GM21723 (cell line): ENCODE measurements around the gene TFIP11.

Experiments
- ATAC-seq: cut with Tn5 transposase; IDR thresholded peaks from one replicate; pipeline ENCODE4 v1.9.1; 2021; ENCODE audit warnings: mild to moderate bottlenecking, moderate library complexity; ENCODE audit not compliant: unreplicated experiment

The TFIP11 gene

DNA sequence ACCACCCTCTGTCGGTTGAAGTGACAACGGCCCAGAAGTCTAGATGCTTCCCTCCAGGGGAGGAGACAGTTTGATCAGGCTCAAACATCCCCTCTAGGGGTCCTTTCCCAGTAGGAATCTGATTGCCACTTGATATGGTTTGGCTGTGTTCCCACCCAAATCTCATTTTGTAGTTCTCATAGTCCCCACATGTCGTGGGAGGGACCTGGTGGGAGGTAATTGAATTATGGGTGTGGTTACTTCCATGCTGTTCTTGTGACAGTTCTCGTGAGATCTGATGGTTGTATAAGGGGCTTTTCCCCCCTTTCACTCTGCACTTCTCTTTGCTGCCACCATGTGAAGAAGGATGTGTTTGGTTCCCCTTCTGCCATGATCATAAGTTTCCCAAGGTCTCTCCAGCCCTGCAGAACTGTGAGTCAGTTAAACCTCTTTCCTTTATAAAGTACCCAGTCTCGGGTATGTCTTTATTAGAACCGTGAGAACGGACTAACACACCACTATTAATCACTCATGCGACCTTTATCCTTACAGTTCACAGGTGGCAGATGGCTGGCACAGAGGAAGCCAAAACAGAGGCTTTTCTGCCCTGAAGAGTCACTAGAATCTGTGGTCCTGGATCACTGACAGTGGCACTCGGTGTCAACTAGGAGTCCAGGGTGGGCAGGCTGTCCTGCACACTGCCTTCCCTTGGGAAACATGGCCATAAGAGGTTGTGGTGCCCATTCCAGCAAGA, 61.7 kb downstream of the TFIP11 start:
- ATAC-seq = no peak

DNA sequence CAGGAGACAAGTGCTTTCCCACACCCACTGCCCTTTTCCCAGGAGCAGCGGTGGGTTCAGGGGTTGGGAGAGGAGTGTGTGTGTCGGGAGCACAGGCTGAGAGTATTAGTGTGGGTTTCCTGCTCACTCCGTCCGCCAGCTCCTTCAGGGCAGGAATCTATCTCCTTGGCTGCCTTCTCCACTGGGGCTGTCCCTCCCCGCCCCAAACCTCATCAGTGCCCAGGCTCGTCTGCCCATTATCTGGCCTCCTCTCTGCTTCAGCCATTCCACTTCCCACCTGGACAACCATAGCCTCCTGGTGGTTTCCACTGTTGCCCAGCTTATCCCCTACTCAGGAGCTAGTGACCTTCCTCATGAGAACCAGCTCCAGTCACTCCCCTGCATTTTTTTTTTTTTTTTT, 63.3 kb downstream of the TFIP11 start:
- no peak for ATAC-seq

DNA sequence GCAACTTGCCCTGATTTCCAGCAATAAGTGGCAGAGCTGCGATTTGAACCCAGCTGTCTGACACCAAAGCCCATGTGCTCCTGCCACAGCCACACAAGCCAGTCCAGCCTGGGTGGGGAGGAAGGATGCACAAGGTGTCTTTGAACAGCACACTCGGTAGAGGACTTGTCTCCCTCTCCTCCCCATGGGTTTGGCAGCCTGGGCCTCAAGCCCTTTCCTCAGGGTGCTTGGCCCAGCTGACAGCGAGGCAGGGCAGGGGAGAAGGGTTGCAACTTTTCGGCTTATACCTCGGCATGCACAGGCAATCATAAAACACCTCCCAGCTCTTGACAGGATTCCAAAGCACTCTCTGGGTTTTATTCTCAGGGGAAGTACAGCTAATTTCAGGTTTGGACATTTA, 63.9 kb downstream of the TFIP11 start:
- no peak for ATAC-seq

DNA sequence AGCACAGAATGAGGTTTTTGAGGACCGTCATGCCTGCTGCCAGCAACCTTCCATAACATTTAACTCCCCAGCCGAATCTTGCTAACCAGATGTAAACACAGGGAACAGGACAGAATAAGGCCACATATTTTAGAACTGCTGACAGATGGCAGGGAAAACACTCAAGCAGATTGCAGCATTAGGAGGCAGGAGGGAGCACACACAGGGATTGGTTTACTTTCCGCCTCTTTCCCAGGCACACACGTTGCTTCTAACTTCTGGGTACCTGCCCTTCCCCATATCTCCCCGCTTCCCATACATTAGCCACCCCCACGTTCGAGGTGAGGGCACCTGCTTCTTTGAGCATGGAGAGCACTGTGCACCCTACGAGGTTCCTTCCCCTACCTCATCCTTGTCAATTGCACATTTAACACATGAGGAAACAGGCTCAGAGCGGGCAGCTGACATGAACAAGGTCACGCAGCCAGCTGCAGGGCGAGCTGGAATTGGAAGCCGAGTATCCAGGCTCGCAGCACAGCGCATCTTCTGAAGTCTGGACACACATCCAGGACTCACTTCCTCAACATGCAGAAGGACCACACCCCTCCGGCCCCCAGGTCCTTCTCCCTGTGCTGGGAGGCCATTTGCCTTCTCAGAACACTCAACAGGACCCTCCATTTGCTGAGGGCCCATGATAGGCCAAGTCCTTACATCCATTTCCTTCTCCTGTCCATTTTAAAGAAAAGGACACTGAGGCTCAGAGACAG, 64.5 kb downstream of the TFIP11 start:
- no peak for ATAC-seq

DNA sequence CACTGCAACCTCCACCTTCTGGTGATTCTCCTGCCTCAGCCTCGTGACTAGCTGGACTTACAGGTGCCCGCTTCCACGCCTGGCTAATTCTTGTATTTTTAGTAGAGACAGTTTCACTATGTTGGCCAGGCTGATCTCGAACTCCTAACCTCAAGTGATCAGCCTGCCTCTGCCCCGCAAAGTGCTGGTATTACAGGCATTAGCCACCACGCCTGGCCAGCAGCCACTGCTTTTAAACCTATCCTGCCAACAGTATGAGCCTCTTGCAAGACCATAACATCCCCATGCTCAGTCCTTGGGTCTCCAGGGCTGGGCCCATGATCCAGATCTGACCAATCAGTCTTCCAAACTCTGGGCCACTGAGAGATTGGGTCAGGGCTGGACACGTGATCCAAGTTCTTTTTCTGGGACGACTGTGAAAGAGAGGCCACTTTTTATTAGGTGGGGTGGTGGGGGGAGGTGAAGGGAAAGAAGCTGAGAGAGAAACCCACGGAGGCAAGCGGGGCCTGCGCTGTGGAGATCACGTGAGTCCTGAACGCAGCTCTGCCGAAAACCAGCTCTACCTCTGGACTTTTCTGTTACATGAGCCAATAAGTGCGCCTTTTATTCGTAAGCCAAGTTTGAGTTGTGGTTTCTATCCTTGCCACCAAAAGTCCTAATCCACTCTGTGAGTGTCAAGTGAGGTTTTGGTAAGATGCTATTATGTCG, 65.3 kb downstream of the TFIP11 start:
- ATAC-seq = no peak

DNA sequence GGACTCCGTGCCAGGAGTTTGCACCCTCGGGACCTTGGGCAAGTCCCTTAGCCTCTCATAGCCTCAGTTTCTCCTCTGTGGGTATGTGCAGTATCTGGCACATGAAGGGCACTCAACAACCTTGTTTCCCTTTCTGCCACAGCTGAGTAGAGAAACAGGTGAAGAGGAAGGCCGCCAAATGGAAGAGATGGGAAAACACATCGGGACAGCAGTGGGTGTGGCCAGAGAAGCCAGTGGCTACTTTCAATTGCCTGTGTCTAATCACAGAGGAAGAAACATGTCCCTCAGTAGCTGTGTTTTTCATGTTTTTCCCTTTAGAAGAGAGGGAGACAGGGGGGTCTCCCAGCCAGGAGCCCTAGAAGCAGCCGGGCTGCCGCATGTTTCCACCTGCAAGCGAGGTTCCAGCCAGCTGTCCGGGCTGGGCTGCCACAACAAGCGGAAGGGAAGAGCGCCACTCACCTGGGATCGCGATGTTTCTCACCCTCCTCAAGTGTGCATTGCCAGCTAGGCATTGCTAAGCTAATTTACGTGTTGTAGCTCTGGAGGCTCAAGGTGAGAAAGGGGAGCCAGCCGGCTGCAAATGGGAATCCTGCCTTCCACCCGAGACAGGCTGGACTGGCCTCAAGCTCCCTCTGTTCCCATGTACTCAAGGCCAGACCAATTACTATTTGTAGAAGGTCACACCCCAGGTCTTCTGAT, 66.5 kb downstream of the TFIP11 start:
- ATAC-seq = no peak

DNA sequence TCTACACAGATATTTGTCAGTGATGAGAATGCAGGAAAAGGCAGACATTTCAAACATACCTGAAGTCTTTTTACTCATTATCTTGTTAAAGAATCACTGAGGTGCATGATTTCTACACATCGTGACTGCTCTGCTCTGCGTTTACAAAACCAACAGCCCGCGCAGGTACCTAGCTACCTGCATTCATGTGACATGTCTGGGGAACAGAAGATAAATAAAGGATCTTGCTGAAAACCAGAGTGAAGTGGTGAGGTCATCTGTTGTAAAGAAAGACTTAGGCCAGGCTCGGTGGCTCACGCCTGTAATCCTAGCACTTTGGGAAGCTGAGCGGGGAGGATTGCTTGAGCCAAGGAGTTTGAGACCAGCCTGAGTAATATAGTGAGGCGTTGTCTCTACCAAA, 67.5 kb downstream of the TFIP11 start:
- ATAC-seq = no peak

DNA sequence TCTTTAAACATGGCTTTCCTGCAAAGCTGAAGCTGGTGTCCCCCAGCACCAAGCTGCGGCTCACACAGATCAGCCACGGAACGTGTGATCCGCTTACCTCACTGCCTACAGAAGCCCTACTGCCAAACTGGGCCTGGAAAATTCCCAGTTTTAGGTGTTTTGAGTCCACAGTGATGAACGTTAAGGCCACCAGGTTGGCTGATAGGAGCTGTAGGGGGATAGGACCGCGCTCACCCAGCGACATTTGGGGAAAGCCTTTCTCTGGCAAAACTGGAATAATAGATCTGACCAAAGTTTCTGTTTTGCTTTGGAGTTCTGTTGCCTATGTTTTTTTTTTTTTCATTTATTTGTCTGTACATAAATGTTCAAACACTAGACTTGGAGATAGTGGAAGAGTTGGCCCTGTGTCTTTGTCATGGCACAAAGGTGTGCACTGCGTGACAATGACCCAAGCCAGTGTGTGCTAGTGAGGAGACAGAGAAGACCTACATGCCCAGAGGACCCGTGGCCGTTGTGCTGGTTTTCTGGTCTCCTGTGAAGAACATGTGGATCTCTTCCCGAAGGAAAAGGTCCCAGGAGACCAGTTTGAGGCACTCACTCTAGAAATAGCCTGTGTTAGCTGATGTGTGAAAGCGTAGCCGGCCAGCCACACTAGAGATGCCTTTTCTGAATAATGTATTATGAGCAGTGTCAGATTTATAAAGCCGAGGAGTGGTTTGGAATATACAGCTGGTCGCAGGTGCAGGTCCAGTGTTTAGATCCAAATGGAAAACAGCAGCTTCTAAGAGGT, 68.2 kb downstream of the TFIP11 start:
- ATAC-seq = no peak

DNA sequence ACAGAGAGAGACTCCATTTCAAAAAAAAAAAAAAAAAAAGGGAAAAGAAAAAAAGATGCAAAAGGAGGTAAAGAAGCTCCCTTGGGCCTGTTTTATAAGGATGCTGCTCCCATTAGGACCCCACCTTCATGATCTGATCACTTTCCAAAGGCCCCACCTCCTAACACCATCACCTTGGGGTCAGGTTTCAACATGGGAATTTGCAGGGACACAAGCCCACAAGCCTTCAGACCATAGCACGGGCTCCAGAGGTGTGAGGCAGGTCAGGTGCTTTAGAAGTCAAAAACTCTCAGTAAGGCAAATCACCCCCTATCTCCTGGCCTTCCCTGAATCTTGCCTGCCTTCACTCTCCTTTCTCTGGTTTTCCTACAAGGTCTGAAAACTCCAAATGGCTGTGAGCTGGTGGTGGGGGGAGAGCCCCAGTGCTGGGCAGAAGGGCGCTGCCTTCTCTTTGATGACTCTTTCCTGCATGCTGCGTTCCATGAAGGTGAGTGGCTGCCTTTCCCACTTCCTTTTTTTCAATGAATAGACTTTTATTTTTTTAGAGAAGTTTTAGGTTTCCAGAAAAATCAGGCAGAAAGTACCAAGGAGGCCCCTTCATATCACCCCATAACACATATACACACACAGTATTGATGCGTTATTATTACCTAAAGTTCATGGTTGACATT, 70.1 kb downstream of the TFIP11 start:
- ATAC-seq = no peak
